CD14-positive monocyte (primary cell): ENCODE data around the gene ZNF384. TPM values are rescaled to one million over a fixed set of nuclear protein-coding genes. Genes with fewer than 3 reads are reported as not detected.
A peak's percentile ranks its signal among the peaks of the same experiment; 100 is the strongest.

ENCODE experiments used
- DNase-seq, 3 donors: peaks; one replicate each; pipeline ENCODE4 v3.0.0-alpha.2; 2011 to 2022
- H2AFZ ChIP-seq: 2 replicates; pipeline ENCODE4 v1.6.0; 2012; ENCODE audit warnings: mild to moderate bottlenecking, low read depth, low read length, inconsistent platforms; ENCODE audit not compliant: insufficient read depth, poor library complexity, severe bottlenecking
- H3K27ac ChIP-seq, 2 donors: 1 replicate in 1 of 2; 2 replicates in 1 of 2; pipeline ENCODE4 v1.5.1; 2012 to 2013; ENCODE audit warnings: low read length in 2 of 2, control low read depth in 1 of 2, inconsistent platforms in 1 of 2, low read depth in 1 of 2, mild to moderate bottlenecking in 1 of 2
- H3K27me3 ChIP-seq, 2 donors: one replicate each; pipeline versions ENCODE4 v1.6.0 to v1.6.1; 2011 to 2013; ENCODE audit warnings: low read length in 2 of 2; ENCODE audit not compliant: control insufficient read depth in 2 of 2, insufficient read depth in 2 of 2
- H3K36me3 ChIP-seq, 2 donors: replicated peaks in 1 of 2; 1 replicate in 1 of 2; 2 replicates in 1 of 2; pipeline versions ENCODE4 v1.5.1 to v1.6.1; 2012 to 2013; ENCODE audit warnings: low read length in 2 of 2, control low read depth in 1 of 2, inconsistent platforms in 1 of 2, mild to moderate bottlenecking in 1 of 2; ENCODE audit not compliant: insufficient read depth in 2 of 2, control insufficient read depth in 1 of 2
- H3K4me1 ChIP-seq, 2 donors: 1 replicate in 1 of 2; 2 replicates in 1 of 2; pipeline versions ENCODE4 v1.5.1 to v1.6.1; 2012 to 2013; ENCODE audit warnings: low read length in 2 of 2, control low read depth in 1 of 2, inconsistent platforms in 1 of 2, mild to moderate bottlenecking in 1 of 2, moderate library complexity in 1 of 2; ENCODE audit not compliant: insufficient read depth in 2 of 2, control insufficient read depth in 1 of 2
- H3K4me2 ChIP-seq: replicated peaks from 2 replicates; pipeline ENCODE3; 2012; ENCODE audit warnings: low read length, moderate library complexity, mild to moderate bottlenecking; ENCODE audit not compliant: poor library complexity, severe bottlenecking; ENCODE audit errors: extremely low read depth
- H3K4me3 ChIP-seq, 3 experiments: fragments of 200-600 bp in 1 of 3; sonication (generic) in 1 of 3; replicated peaks in 1 of 3; 1 replicate in 2 of 3; 2 replicates in 1 of 3; pipeline ENCODE4 v1.5.1; 2011 to 2013; ENCODE audit warnings: low read length in 3 of 3, mild to moderate bottlenecking in 3 of 3, control low read depth in 2 of 3, low read depth in 2 of 3, inconsistent platforms in 1 of 3, moderate library complexity in 1 of 3
- H3K79me2 ChIP-seq: 2 replicates; pipeline ENCODE4 v1.6.0; 2012; ENCODE audit warnings: mild to moderate bottlenecking, control low read depth, inconsistent platforms, low read length, moderate library complexity; ENCODE audit not compliant: insufficient read depth
- H3K9ac ChIP-seq: 2 replicates; pipeline ENCODE4 v1.6.0; 2017; ENCODE audit warnings: low read length, mild to moderate bottlenecking; ENCODE audit not compliant: insufficient read depth, poor library complexity, severe bottlenecking
- H3K9me3 ChIP-seq, 2 donors: replicated peaks in 1 of 2; 1 replicate in 1 of 2; 2 replicates in 1 of 2; pipeline versions ENCODE4 v1.5.1 to v1.6.1; 2012 to 2013; ENCODE audit warnings: low read length in 2 of 2, control low read depth in 1 of 2; ENCODE audit not compliant: control insufficient read depth in 1 of 2, insufficient read depth in 1 of 2
- H4K20me1 ChIP-seq: 2 replicates; pipeline ENCODE4 v1.6.0; 2012; ENCODE audit warnings: mild to moderate bottlenecking, low read length, control low read depth, moderate library complexity; ENCODE audit not compliant: insufficient read depth
- H3K27ac Mint-ChIP-seq, 7 donors: one replicate each; pipeline ENCODE4 v1.8.0; 2020; ENCODE audit warnings: mild to moderate bottlenecking in 7 of 7, mixed read lengths in 7 of 7, moderate library complexity in 6 of 7, inconsistent platforms in 2 of 7
- H3K27me3 Mint-ChIP-seq, 3 donors: one replicate each; pipeline ENCODE4 v1.8.0; 2021 to 2022; ENCODE audit warnings: low read depth in 3 of 3, mild to moderate bottlenecking in 3 of 3, mixed read lengths in 3 of 3, moderate library complexity in 3 of 3, inconsistent platforms in 1 of 3
- H3K36me3 Mint-ChIP-seq, 2 donors: one replicate each; pipeline ENCODE4 v1.8.0; 2020; ENCODE audit warnings: mixed read lengths in 2 of 2, inconsistent platforms in 1 of 2, mild to moderate bottlenecking in 1 of 2
- H3K4me1 Mint-ChIP-seq: one replicate; pipeline ENCODE4 v1.8.0; 2020; ENCODE audit warnings: mild to moderate bottlenecking, mixed read lengths
- H3K4me3 Mint-ChIP-seq, 2 donors: one replicate each; pipeline ENCODE4 v1.8.0; 2020; ENCODE audit warnings: mild to moderate bottlenecking in 2 of 2, mixed read lengths in 2 of 2, moderate library complexity in 1 of 2
- H3K9me3 Mint-ChIP-seq, 7 donors: one replicate each; pipeline ENCODE4 v1.8.0; 2020 to 2022; ENCODE audit warnings: mixed read lengths in 7 of 7, mild to moderate bottlenecking in 6 of 7, moderate library complexity in 6 of 7, inconsistent platforms in 2 of 7
- WGBS: methylation state at CpG from one replicate; pipeline ENCODE4 v1.1.5; 2013; ENCODE audit warnings: missing lambda C conversion rate; ENCODE audit not compliant: insufficient coverage; 5-methylcytosine and 5-hydroxymethylcytosine counted together
- intact Hi-C, 2 donors: fragments of 100-400 bp; cut with micrococcal nuclease; formaldehyde crosslinking; loops; one replicate each; pipeline versions ENCODE4 v1.15.0 to v1.15.1; 2023
- polyA plus RNA-seq, 3 donors: library from polyadenylated mRNA; depleted of rRNA in 1 of 3; unstranded in 2 of 3; stranded (reverse) in 1 of 3; fragments of 300-500 nt in 2 of 3; fragments of >200 nt in 1 of 3; fragmentation: Illumina TruSeq in 2 of 3; gene quantifications; 1 replicate in 2 of 3; 2 replicates in 1 of 3; pipeline ENCODE4 v1.2.3, GENCODE V29; 2012 to 2021
- TF ChIP-seq, protein P1 (sequence below): fragments of 200-600 bp; IDR thresholded peaks from one replicate; pipeline ENCODE4 v1.8.0; 2022; ENCODE audit warnings: antibody characterized with exemption, mild to moderate bottlenecking

The ZNF384 gene
- polyA plus RNA-seq, 3 donors = 9.6 to 87.0 (median 10.9) TPM

DNA sequence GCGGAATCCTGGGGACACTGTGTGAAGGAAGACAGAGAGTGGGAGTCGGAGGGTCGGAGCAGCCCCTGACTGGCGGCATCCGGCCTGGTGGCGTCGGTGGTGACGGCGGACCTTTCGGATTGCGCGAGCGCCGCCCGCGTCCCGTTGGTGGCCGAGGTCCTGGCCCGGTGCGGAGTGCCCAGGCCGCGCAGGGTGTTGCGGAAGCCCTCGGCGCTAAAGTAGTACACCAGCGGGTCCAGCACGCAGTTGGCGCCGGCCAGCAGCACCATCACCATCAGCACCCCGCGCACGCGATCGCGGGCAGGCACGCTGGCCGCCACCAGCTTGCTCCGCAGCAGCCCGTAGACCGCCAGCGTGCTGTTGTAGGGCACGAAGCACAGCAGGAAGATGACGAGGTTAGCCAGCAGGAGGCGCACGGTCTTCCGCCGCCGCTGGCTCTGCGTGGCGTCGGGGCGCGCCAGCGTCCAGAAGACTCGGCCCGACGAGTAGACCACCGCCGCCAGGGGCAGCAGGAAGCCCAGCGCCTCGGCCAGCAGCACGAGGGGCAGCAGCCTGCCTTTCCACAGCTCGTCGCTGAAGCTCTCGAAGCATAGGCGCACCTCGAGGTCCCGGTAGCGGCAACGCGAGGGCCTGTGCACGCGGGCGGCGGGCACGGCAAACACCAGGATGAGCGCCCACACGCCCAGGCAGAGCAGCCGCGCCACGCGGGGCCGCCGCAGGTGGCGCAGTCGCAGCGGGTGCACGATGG is 68.9 kb downstream of the ZNF384 start:
- H3K4me2 ChIP-seq = peak overlapping the region; percentile 72
- 44% methylated on average over 87 of the region's 88 CpGs for WGBS
- H3K9ac ChIP-seq = peak overlapping the region; percentile 46
- Mint-ChIP-seq H3K36me3 (no peaks in the 10 kb centered on the region), H3K27me3 (peaks cover 0 to 5% (median 4%) of the 10 kb centered on the region in 3 donors), H3K27ac (peak overlapping the region in 2 of 7 donors; percentile 30 to 68), H3K9me3 (peaks cover 0 to 2% (median 0%) of the 10 kb centered on the region in 7 donors), H3K4me1 (peaks cover 46% of the 10 kb centered on the region), H3K4me3 (peak overlapping the region; percentile 65 to 78)
- H3K27me3 ChIP-seq = no peaks in the 10 kb centered on the region
- H3K9me3 ChIP-seq = no peaks in the 10 kb centered on the region
- TF ChIP-seq, protein P1, sequence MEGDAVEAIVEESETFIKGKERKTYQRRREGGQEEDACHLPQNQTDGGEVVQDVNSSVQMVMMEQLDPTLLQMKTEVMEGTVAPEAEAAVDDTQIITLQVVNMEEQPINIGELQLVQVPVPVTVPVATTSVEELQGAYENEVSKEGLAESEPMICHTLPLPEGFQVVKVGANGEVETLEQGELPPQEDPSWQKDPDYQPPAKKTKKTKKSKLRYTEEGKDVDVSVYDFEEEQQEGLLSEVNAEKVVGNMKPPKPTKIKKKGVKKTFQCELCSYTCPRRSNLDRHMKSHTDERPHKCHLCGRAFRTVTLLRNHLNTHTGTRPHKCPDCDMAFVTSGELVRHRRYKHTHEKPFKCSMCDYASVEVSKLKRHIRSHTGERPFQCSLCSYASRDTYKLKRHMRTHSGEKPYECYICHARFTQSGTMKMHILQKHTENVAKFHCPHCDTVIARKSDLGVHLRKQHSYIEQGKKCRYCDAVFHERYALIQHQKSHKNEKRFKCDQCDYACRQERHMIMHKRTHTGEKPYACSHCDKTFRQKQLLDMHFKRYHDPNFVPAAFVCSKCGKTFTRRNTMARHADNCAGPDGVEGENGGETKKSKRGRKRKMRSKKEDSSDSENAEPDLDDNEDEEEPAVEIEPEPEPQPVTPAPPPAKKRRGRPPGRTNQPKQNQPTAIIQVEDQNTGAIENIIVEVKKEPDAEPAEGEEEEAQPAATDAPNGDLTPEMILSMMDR = peak; percentile 95
- peak overlapping the region; percentile 91 for H2AFZ ChIP-seq
- no peaks in the 10 kb centered on the region for H4K20me1 ChIP-seq
- H3K27ac ChIP-seq = no peak overlapping the region
- H3K79me2 ChIP-seq = no peaks in the 10 kb centered on the region
- H3K4me1 ChIP-seq = peaks cover 34 to 42% of the 10 kb centered on the region in 2 donors
- H3K4me3 ChIP-seq = peak overlapping the region in 2 of 3 experiments; percentile 9 to 66
- no peaks in the 10 kb centered on the region for H3K36me3 ChIP-seq
- DNase-seq = peak; percentile 69 to 78 (median 76)
- intact Hi-C loops = loop anchor here in 1 of 2 donors (5.0 kb wide), 1 partner anchor 207 kb away; the partner anchor contains the start of gene P3H3

DNA sequence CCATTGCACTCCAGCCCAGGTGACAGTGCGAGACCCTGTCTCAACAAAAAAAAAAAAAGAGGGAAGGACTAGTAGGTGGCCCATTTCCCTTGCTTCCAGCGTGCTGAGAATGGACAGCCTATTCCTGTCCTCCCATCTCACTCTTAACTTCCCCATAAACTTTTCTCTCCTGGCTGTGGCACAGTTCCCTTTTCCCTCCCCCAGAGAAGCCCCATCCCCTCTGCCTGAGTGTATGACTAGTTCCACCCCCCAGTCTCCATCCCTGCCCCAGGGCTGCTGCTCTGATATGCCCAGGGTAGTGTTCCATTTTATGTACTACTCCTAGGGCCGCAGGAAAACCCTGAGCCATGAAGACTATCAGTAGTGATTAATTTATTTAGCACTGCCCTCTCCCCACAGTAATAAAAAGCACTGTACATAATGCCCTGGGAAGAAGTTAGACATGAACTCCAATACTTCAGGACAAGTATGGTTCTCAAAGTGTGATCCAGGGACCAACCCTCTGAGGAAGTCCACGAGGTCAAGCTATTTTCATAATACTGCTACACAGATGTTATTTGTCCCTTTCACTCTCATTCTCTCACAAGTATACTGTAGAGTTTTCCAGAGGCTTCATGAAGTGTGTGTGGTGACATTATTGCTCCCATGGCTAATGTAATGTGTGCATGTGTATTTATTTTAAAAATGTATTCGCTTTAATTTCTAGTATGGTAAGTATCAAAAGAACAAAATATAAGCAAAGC is 70.5 kb downstream of the ZNF384 start:
- Histone ChIP-seq H3K36me3 (no peaks in the 10 kb centered on the region), H3K27ac (no peak overlapping the region), H2AFZ (no peak overlapping the region), H3K79me2 (no peaks in the 10 kb centered on the region), H3K4me1 (peaks cover 42 to 49% of the 10 kb centered on the region in 2 donors), H3K9ac (no peak overlapping the region), H4K20me1 (no peaks in the 10 kb centered on the region), H3K4me3 (no peak overlapping the region), H3K4me2 (no peak overlapping the region), H3K27me3 (no peaks in the 10 kb centered on the region), H3K9me3 (no peaks in the 10 kb centered on the region)
- WGBS = no CpG with 5 or more reads among the region's 5 CpGs
- Mint-ChIP-seq H3K27me3 (peaks cover 0 to 4% (median 3%) of the 10 kb centered on the region in 3 donors), H3K27ac (peak overlapping the region in 5 of 7 donors; percentile 33 to 78 (median 67)), H3K4me1 (peaks cover 53% of the 10 kb centered on the region), H3K4me3 (peak overlapping the region in 1 of 2 donors; percentile 37), H3K36me3 (no peaks in the 10 kb centered on the region), H3K9me3 (peaks cover 0 to 2% (median 0%) of the 10 kb centered on the region in 7 donors)
- intact Hi-C loops = loop anchor here (5.0 kb wide), 4 partner anchors 64 to 204 kb away; partner anchors contain the start of genes GPR162 (in 1 of the 2) and ZNF384 (in 1 of the 2)
- peak in 2 of 3 donors; percentile 40 to 66 for DNase-seq
- TF ChIP-seq, protein P1 = no peak
